Loucy (cell line): ENCODE data around the gene SNAPC4.

ENCODE experiments used
- H2AFZ ChIP-seq: fragments of 200-600 bp; sonication (generic); 2 replicates; pipeline ENCODE4 v1.6.0; 2016; ENCODE audit warnings: antibody characterized with exemption, mild to moderate bottlenecking, low read length, moderate library complexity
- H3F3A ChIP-seq: fragments of 200-600 bp; 2 replicates; pipeline ENCODE4 v1.6.0; 2016; ENCODE audit warnings: antibody characterized with exemption, low read depth, mild to moderate bottlenecking
- H3K27me3 ChIP-seq: fragments of 200-600 bp; sonication (generic); 2 replicates; pipeline ENCODE4 v1.6.1; 2014; ENCODE audit warnings: low read length, mild to moderate bottlenecking; ENCODE audit not compliant: insufficient read depth, poor library complexity, severe bottlenecking
- H3K36me3 ChIP-seq: fragments of 200-600 bp; sonication (generic); 2 replicates; pipeline ENCODE4 v1.6.1; 2016; ENCODE audit warnings: low read length; ENCODE audit not compliant: insufficient read depth
- H3K4me1 ChIP-seq: fragments of 200-600 bp; sonication (generic); 2 replicates; pipeline ENCODE4 v1.5.1; 2014; ENCODE audit warnings: low read length, mild to moderate bottlenecking; ENCODE audit not compliant: insufficient read depth, poor library complexity, severe bottlenecking
- H3K4me2 ChIP-seq: fragments of 200-600 bp; sonication (generic); 2 replicates; pipeline ENCODE4 v1.6.0; 2014; ENCODE audit warnings: antibody characterized with exemption, low read length, low read depth, mild to moderate bottlenecking; ENCODE audit not compliant: poor library complexity, severe bottlenecking
- H3K4me3 ChIP-seq: fragments of 200-600 bp; sonication (generic); 2 replicates; pipeline ENCODE4 v1.5.1; 2014; ENCODE audit warnings: low read length, mild to moderate bottlenecking, mixed read lengths; ENCODE audit not compliant: poor library complexity, severe bottlenecking
- H3K79me2 ChIP-seq: fragments of 200-600 bp; sonication (generic); 2 replicates; pipeline ENCODE4 v1.6.1; 2014; ENCODE audit warnings: low read length; ENCODE audit not compliant: insufficient read depth
- H3K9ac ChIP-seq: fragments of 200-600 bp; sonication (generic); 2 replicates; pipeline ENCODE4 v1.6.0; 2014; ENCODE audit warnings: mild to moderate bottlenecking, low read depth, low read length, moderate library complexity; ENCODE audit not compliant: poor library complexity, severe bottlenecking
- H3K9me2 ChIP-seq: fragments of 200-600 bp; sonication (generic); replicated peaks from 2 replicates; pipeline ENCODE4 v1.6.1; 2016; ENCODE audit warnings: low read depth, low read length, mixed read lengths
- H3K9me3 ChIP-seq: fragments of 200-600 bp; sonication (generic); 2 replicates; pipeline ENCODE4 v1.6.1; 2014; ENCODE audit warnings: mild to moderate bottlenecking, antibody characterized with exemption, low read length, low read depth; ENCODE audit not compliant: insufficient read depth
- H4K20me1 ChIP-seq: fragments of 200-600 bp; sonication (generic); 2 replicates; pipeline ENCODE4 v1.6.0; 2014; ENCODE audit warnings: antibody characterized with exemption, low read length, mild to moderate bottlenecking; ENCODE audit not compliant: insufficient read depth, poor library complexity, severe bottlenecking
- EZH2phosphoT487 ChIP-seq: fragments of 200-600 bp; IDR thresholded peaks from 2 replicates; pipeline ENCODE4 v1.6.1; 2018; ENCODE audit warnings: antibody characterized with exemption, mild to moderate bottlenecking, moderate library complexity, borderline replicate concordance
- TF ChIP-seq, protein P1 (sequence below): fragments of 200-600 bp; sonication (generic); conservative IDR thresholded peaks from 2 replicates; pipeline ENCODE4 v1.5.1; 2014; ENCODE audit warnings: mild to moderate bottlenecking, antibody characterized with exemption, low read length

The SNAPC4 gene

DNA sequence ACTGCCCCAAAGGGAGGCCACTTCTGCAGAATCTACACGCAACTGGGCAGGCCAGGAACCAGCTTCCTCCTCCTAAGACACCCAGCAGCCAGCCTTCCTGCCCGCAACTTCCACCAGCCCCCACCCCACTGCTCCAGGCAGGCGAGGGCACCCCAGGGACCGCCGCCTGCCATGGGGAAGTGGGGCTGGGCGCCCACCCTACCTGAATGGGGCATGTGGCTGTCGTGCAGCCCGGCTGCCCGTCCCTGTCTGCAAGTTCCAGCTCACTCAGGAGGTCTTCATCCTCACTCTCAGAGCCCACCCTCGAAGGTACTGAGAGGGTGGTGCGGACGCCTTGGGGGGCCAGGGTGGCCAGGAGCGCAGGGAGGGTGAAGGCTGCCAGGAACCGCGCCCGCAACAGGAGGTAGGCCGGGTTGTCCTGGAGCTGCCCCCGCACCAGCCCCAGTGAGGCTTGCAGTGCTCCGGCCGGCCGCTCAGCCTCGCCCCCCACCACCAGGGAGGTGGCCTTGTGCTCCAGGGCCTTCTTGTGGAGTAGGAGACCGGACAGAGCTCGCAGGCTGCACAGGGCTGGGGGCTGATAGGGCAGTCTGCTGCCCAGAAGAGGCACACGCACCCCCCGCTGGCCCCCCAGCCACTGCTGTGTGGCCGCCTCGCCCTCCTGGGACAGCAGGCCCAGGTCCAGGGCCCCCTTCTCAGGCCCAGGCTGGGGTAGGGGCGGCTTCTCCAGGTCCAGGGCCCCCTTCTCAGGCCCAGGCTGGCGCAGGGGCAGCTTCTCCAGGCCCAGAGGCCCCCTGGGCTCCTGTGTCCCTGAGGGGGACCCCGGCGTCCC lies 22.4 kb downstream of the SNAPC4 start:
- Histone ChIP-seq H2AFZ (no peak overlapping the region), H3K79me2 (no peaks in the 10 kb centered on the region), H3K9ac (no peak overlapping the region), H4K20me1 (no peaks in the 10 kb centered on the region), H3K36me3 (no peaks in the 10 kb centered on the region; the same call in 1 of the 2 replicates), H3K27me3 (no peaks in the 10 kb centered on the region), H3K9me3 (no peaks in the 10 kb centered on the region), H3K4me1 (no peaks in the 10 kb centered on the region), H3K4me2 (no peak overlapping the region), H3F3A (no peaks in the 10 kb centered on the region), H3K9me2 (no peaks in the 10 kb centered on the region), H3K4me3 (no peak overlapping the region)
- TF ChIP-seq, protein P1, sequence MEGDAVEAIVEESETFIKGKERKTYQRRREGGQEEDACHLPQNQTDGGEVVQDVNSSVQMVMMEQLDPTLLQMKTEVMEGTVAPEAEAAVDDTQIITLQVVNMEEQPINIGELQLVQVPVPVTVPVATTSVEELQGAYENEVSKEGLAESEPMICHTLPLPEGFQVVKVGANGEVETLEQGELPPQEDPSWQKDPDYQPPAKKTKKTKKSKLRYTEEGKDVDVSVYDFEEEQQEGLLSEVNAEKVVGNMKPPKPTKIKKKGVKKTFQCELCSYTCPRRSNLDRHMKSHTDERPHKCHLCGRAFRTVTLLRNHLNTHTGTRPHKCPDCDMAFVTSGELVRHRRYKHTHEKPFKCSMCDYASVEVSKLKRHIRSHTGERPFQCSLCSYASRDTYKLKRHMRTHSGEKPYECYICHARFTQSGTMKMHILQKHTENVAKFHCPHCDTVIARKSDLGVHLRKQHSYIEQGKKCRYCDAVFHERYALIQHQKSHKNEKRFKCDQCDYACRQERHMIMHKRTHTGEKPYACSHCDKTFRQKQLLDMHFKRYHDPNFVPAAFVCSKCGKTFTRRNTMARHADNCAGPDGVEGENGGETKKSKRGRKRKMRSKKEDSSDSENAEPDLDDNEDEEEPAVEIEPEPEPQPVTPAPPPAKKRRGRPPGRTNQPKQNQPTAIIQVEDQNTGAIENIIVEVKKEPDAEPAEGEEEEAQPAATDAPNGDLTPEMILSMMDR, result no peak
- no peak for TF ChIP-seq EZH2phosphoT487

DNA sequence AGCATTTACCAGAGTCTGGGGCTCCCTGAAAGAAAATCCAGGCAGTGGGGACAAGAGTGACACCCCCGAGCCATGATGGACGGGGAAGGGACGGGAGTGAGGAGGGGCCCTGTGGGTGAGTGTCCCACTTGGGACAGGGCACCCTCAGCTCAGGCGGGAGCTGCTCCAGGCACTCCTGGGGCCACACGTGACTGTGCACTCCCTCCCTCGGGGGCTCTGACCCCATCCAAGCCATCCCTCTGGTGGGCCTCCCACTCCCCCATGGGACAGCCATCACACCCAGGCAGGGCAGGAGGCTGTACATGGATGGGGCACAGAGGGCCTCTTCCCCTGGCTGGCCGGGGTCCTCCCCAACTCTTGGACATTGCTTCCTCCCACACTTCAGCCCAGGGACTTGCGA lies 23.5 kb downstream of the SNAPC4 start:
- Histone ChIP-seq H2AFZ (no peak overlapping the region), H3K36me3 (no peaks in the 10 kb centered on the region), H3K9me3 (no peaks in the 10 kb centered on the region), H3K9me2 (no peaks in the 10 kb centered on the region), H3K4me3 (no peak overlapping the region), H3K4me2 (no peak overlapping the region), H3K27me3 (no peaks in the 10 kb centered on the region), H3F3A (no peaks in the 10 kb centered on the region), H4K20me1 (no peaks in the 10 kb centered on the region), H3K79me2 (no peaks in the 10 kb centered on the region), H3K4me1 (no peaks in the 10 kb centered on the region), H3K9ac (no peak overlapping the region)
- TF ChIP-seq EZH2phosphoT487, result no peak
- TF ChIP-seq, protein P1, result no peak

DNA sequence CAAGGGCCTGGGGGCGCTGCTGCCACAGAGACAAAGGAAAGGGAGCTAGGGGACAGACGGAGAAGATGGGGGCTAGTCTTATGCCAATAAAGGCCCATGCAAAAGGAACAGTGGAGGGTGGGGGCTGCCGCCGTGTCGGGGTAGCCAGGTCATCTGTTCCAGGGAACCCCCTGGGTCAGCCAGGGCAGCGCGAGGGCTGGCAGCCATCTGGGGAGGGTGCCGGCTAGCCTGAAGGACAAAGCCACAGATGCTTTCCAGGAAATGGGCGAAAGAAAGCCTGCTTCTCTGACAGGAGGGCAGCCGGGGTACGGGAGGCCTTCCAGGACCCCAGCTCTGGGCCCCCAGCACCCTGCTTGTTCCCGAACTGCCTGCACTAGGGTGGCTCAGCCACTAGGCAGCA lies 24.9 kb downstream of the SNAPC4 start:
- H4K20me1 ChIP-seq, result no peaks in the 10 kb centered on the region
- H2AFZ ChIP-seq, result no peak overlapping the region
- no peaks in the 10 kb centered on the region for H3K79me2 ChIP-seq
- no peaks in the 10 kb centered on the region for H3K9me2 ChIP-seq
- no peaks in the 10 kb centered on the region for H3K36me3 ChIP-seq
- TF ChIP-seq, protein P1, result no peak
- no peak for TF ChIP-seq EZH2phosphoT487
- H3F3A ChIP-seq, result no peaks in the 10 kb centered on the region
- no peaks in the 10 kb centered on the region for H3K27me3 ChIP-seq
- no peak overlapping the region for H3K9ac ChIP-seq
- H3K4me2 ChIP-seq, result no peak overlapping the region
- no peak overlapping the region for H3K4me3 ChIP-seq
- no peaks in the 10 kb centered on the region for H3K9me3 ChIP-seq
- no peaks in the 10 kb centered on the region for H3K4me1 ChIP-seq
